Mammary epithelial cell (primary cell): ENCODE data around the gene UBAP2.

Source experiments
- CTCF ChIP-seq, 2 donors: IDR thresholded peaks in 1 of 2; conservative IDR thresholded peaks in 1 of 2; 2 replicates each; pipeline ENCODE4 v1.5.1; 2011 to 2012; ENCODE audit warnings: inconsistent platforms in 2 of 2, low read length in 2 of 2, mild to moderate bottlenecking in 2 of 2, control low read depth in 1 of 2, low read depth in 1 of 2; ENCODE audit not compliant: insufficient read depth in 1 of 2; ENCODE audit errors: extremely low read depth in 1 of 2
- EZH2 ChIP-seq: IDR thresholded peaks from 2 replicates; pipeline ENCODE4 v1.6.1; 2012; ENCODE audit warnings: low read length, inconsistent platforms, borderline replicate concordance

GRCh38 chr9:34036625-34037024, 12.1 kb downstream of the UBAP2 start:
- TF ChIP-seq CTCF (conservative IDR thresholded peaks at IDR 0.05 in 1 of 2, IDR thresholded peaks at IDR 0.05 in 1 of 2; ENCODE audit: extremely low read depth in 1 of 2, insufficient read depth in 1 of 2, low read depth in 1 of 2, low read length in 2 of 2): no peak
- TF ChIP-seq EZH2: no peak
